ENCODE measurements around the gene CELSR3.

Gene CELSR3

DNA sequence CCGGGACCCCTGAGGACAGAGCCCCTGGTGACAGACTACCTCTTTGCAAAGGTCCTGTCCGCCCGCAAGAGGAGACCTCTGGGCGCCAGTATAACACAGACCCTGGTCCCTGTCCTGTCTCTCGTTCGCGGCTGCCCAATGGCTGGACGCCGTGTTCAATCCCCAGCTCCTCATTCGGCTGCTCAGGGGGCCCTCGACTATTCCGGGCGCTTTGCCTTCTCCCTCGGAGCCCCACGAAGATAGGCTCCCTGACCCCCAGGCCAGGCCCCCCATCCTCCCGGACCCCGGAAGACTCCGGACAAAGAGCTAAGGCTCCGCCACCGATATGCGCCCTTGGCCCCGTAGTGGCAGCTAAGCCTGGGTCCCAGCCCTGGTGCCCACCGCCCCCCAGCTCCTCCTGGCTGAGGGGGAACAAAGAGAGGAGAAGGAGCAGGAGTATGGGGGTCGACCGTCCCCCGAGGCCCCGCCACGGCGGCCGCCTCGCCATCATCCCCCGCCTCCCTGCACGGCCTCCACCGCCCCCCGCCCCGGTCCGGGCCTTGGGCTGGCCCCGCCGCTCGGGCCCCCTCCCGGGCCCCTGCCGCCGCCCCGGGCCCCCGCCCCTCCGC is 437 bp downstream of the CELSR3 start:
- Histone ChIP-seq H3K27me3 (replicated peaks) (no peaks in the 10 kb centered on the region), H3K36me3 (replicated peaks) (no peaks in the 10 kb centered on the region), H3K27ac (no peak overlapping the region), H3K4me3 (ENCODE audit: low read depth, low read length) (peak overlapping the region; percentile 64)
- TF ChIP-seq, protein P1, sequence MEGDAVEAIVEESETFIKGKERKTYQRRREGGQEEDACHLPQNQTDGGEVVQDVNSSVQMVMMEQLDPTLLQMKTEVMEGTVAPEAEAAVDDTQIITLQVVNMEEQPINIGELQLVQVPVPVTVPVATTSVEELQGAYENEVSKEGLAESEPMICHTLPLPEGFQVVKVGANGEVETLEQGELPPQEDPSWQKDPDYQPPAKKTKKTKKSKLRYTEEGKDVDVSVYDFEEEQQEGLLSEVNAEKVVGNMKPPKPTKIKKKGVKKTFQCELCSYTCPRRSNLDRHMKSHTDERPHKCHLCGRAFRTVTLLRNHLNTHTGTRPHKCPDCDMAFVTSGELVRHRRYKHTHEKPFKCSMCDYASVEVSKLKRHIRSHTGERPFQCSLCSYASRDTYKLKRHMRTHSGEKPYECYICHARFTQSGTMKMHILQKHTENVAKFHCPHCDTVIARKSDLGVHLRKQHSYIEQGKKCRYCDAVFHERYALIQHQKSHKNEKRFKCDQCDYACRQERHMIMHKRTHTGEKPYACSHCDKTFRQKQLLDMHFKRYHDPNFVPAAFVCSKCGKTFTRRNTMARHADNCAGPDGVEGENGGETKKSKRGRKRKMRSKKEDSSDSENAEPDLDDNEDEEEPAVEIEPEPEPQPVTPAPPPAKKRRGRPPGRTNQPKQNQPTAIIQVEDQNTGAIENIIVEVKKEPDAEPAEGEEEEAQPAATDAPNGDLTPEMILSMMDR (IDR thresholded peaks at IDR 0.05; ENCODE audit: low read depth, low read length, missing control alignments): no peak
- no peak for DNase-seq
- in situ Hi-C loops (cut with HindIII; ENCODE audit: low pct_ligation_motif_present, low sequenced_read_pairs): no loop called here

- no peak overlapping the region for H3K27ac ChIP-seq
- in situ Hi-C loops (cut with HindIII; ENCODE audit: low pct_ligation_motif_present, low sequenced_read_pairs): no loop called here
- no peaks in the 10 kb centered on the region for H3K36me3 ChIP-seq (replicated peaks)
- peak overlapping the region; percentile 52 for H3K4me3 ChIP-seq (ENCODE audit: low read depth, low read length)
- DNase-seq: peak; percentile 18
- TF ChIP-seq, protein P1 (IDR thresholded peaks at IDR 0.05; ENCODE audit: low read depth, low read length, missing control alignments): no peak
- no peaks in the 10 kb centered on the region for H3K27me3 ChIP-seq (replicated peaks)
Measured at GRCh38 chr3:48661501-48662144, 1.1 kb downstream of the CELSR3 start.

DNA sequence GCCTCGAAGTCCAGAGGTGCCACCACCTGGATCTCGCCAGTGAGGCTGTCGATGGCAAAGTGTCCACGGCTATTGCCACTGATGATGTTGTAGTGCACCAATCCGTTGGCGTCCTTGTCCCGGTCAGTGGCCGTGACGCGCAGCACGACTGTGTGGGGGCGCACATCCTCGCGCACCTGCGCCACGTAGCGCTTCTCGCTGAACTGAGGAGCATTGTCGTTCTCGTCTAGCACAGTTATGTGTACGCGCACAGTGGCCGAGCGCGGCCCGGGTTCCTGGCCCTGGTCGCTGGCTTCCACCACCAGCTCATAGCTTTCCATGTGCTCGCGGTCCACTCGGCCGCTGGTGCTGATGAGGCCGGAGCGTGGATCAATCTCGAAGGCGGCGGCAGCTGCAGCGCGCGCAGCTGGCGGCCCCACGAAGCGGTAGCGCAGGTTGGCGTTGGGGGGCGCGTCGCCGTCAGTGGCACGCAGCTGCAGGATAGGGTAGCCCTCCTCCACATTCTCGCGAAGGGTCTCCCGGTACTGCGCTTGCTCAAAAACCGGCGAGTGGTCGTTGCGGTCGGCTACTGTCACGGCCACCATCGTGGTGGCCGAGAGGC is 1.8 kb downstream of the CELSR3 start:
- Histone ChIP-seq H3K27ac (no peak overlapping the region), H3K36me3 (replicated peaks) (no peaks in the 10 kb centered on the region), H3K4me3 (ENCODE audit: low read depth, low read length) (no peak overlapping the region), H3K27me3 (replicated peaks) (no peaks in the 10 kb centered on the region)
- in situ Hi-C loops (cut with HindIII; ENCODE audit: low pct_ligation_motif_present, low sequenced_read_pairs): no loop called here
- no peak for DNase-seq
- TF ChIP-seq, protein P1 (IDR thresholded peaks at IDR 0.05; ENCODE audit: low read depth, low read length, missing control alignments): no peak

DNA sequence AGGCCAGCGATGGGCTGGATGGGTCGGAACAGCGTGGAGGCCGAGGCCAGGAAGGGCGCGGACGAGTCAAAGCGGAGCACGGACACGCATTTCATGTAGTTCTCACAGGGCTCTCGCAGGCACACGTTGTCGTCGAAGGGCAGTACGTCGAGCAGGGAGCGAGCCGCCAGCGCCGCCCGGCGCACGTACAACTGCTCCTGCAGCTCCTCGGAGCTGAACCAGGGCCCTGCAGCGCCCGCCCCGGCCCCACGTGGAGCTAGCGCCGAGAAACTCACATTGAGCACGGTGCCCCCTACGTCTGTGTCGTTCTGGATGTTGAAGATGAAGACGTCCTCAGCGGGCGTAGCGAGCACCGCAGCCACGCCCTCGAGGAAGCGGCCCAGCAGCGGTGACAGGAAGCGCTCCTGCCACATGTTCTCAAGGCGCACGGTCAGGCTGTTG is 5.8 kb downstream of the CELSR3 start:
- H3K4me3 ChIP-seq (ENCODE audit: low read depth, low read length): no peak overlapping the region
- DNase-seq: no peak
- H3K27ac ChIP-seq: no peak overlapping the region
- TF ChIP-seq, protein P1 (IDR thresholded peaks at IDR 0.05; ENCODE audit: low read depth, low read length, missing control alignments): no peak
- no peaks in the 10 kb centered on the region for H3K36me3 ChIP-seq (replicated peaks)
- no peaks in the 10 kb centered on the region for H3K27me3 ChIP-seq (replicated peaks)
- in situ Hi-C loops (cut with HindIII; ENCODE audit: low pct_ligation_motif_present, low sequenced_read_pairs): no loop called here

DNA sequence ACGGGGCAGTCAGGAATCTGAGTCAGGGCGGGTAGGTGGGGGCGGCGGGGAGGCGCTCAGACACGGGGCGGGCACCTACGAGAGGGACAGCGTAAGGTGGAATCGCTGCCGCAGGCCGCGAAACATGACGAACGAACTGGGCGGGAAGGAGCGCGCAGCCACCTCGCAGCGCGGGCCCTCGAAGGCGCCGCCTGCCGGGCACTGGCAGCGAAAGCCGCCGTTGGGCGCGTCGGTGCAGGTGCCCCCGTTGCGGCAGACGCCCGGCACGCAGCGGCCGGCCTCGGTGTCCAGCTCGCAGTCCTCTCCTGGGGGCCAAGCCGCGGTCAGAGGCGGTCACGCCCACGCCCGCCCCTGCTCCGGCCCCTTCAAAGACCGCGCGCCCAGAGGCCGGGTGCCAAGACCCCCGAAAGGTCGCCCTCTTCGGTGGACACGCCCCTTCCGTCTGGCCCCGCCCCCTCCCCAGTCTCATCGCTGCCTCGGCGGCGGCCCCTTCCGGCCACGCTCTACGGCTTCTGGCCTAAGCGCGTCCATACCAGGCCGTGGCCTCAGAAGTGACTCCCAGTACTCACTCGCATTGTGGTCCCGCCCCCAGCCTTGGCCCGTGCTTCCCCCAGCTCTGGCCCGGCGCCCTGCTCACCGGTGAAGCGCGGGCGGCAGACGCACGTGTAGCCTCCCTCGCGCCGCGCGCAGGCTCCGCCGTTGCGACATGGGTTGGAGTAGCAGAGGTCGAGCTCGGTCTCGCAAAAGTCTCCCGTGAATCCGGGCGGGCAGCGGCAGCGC is 6.4 kb downstream of the CELSR3 start:
- in situ Hi-C loops (cut with HindIII; ENCODE audit: low pct_ligation_motif_present, low sequenced_read_pairs): no loop called here
- DNase-seq: peak; percentile 14
- peak overlapping the region; percentile 45 for H3K4me3 ChIP-seq (ENCODE audit: low read depth, low read length)
- H3K27me3 ChIP-seq (replicated peaks): no peaks in the 10 kb centered on the region
- TF ChIP-seq, protein P1 (IDR thresholded peaks at IDR 0.05; ENCODE audit: low read depth, low read length, missing control alignments): peak; percentile 44
- no peaks in the 10 kb centered on the region for H3K36me3 ChIP-seq (replicated peaks)
- H3K27ac ChIP-seq: no peak overlapping the region
